Measurements from ENCODE around the gene FRMD5. TPM values are rescaled to one million over a fixed set of nuclear protein-coding genes. Genes with fewer than 3 reads are reported as not detected.

Gene FRMD5
- total RNA-seq, 1 experiment from 2014 or later = 27.2 TPM

GRCh38 chr15:44125879-44126278 lies 69.2 kb downstream of the FRMD5 start:
- no peak for TF ChIP-seq CTCF (IDR thresholded peaks at IDR 0.05 in 2 of 3, conservative IDR thresholded peaks at IDR 0.05 in 1 of 3; ENCODE audit: borderline replicate concordance in 1 of 3, insufficient read depth in 1 of 3, low read depth in 2 of 3, low read length in 2 of 3)
- TF ChIP-seq ZBTB33 (IDR thresholded peaks at IDR 0.05; ENCODE audit: extremely low read depth, insufficient replicate concordance, low read length) = no peak
- TF ChIP-seq JUND (IDR thresholded peaks at IDR 0.05) = no peak
- TF ChIP-seq EGR1 (IDR thresholded peaks at IDR 0.05; ENCODE audit: low read depth) = no peak
- no peak for TF ChIP-seq ZFX (IDR thresholded peaks at IDR 0.05)
- no peak for TF ChIP-seq ATF3 (IDR thresholded peaks at IDR 0.05)
- TF ChIP-seq MAX (IDR thresholded peaks at IDR 0.05) = no peak
- no peak for TF ChIP-seq YY1 (IDR thresholded peaks at IDR 0.05; ENCODE audit: extremely low read depth, insufficient replicate concordance, low read depth, low read length)
- TF ChIP-seq TCF7L2 (IDR thresholded peaks at IDR 0.05; ENCODE audit: borderline replicate concordance, extremely low read depth, insufficient read depth, insufficient read length) = no peak
- no peak for TF ChIP-seq CBX3 (IDR thresholded peaks at IDR 0.05; ENCODE audit: low read depth)
- no peak for TF ChIP-seq ZNF274 (IDR thresholded peaks at IDR 0.05; ENCODE audit: low read depth, low read length)
- no peak for TF ChIP-seq SP1 (IDR thresholded peaks at IDR 0.05; ENCODE audit: low read depth)
- no peak for TF ChIP-seq SRF (IDR thresholded peaks at IDR 0.05; ENCODE audit: low read depth)
- TF ChIP-seq SIN3A (IDR thresholded peaks at IDR 0.05; ENCODE audit: low read depth) = no peak
- TF ChIP-seq RAD21 (IDR thresholded peaks at IDR 0.05; ENCODE audit: low read depth) = no peak
- no peak for TF ChIP-seq FOSL1 (IDR thresholded peaks at IDR 0.05; ENCODE audit: low read depth)
- no peak for TF ChIP-seq EZH2phosphoT487 (IDR thresholded peaks at IDR 0.05; ENCODE audit: borderline replicate concordance)
- no peak for TF ChIP-seq EZH2 (IDR thresholded peaks at IDR 0.05)
- no peak for TF ChIP-seq REST (IDR thresholded peaks at IDR 0.05; ENCODE audit: low read depth)
- Histone ChIP-seq H3K9me2 (ENCODE audit: insufficient read depth) (no peaks in the 10 kb centered on the region), H3K9me3 (ENCODE audit: control insufficient read depth in 1 of 2, insufficient read depth in 1 of 2, low read depth in 1 of 2, low read length in 2 of 2) (no peaks in the 10 kb centered on the region), H3K4me1 (ENCODE audit: control insufficient read depth in 1 of 2, insufficient read depth in 2 of 2, low read length in 2 of 2) (no peaks in the 10 kb centered on the region), H3K4me3 (replicated peaks in 1 of 2; ENCODE audit: low read depth in 1 of 2, low read length in 2 of 2) (no peak overlapping the region), H3K27ac (ENCODE audit: low read depth, low read length) (no peak overlapping the region), H2AFZ (ENCODE audit: low read depth, low read length, poor library complexity, severe bottlenecking) (no peak overlapping the region), H3K9ac (ENCODE audit: low read length) (no peak overlapping the region), H4K20me1 (ENCODE audit: insufficient read depth) (no peaks in the 10 kb centered on the region), H3K4me2 (ENCODE audit: low read length) (no peak overlapping the region), H3K27me3 (ENCODE audit: insufficient read depth, low read length) (no peaks in the 10 kb centered on the region), H3K79me2 (ENCODE audit: insufficient read depth, low read length) (peaks cover 90% of the 10 kb centered on the region), H3K36me3 (ENCODE audit: control insufficient read depth in 1 of 2, insufficient read depth in 2 of 2, low read length in 2 of 2) (no peaks in the 10 kb centered on the region)
- intact Hi-C loops (cut with micrococcal nuclease) = no loop called here
- DNase-seq (ENCODE audit: low read depth, low spot score) = no peak
- BruUV-seq (replicated peaks) = no TSS peak
- POLR2A ChIA-PET = no interaction called here
- RAD21 ChIA-PET (ENCODE audit: low non-redundant PET in 1 of 2, low total read pairs in 2 of 2, uncharacterized antibody in 2 of 2, unreplicated experiment in 2 of 2) = no interaction called here
- ATAC-seq = no peak
- CTCF ChIA-PET = no interaction called here
